K562 (cell line): ENCODE results near the gene KCNJ8. TPM values are rescaled to one million over a fixed set of nuclear protein-coding genes. Genes with fewer than 3 reads are reported as not detected.

Experiments
- ATAC-seq: fragments of 200-7000 bp; cut with Tn5 transposase; 3 replicates; pipeline ENCODE4 v1.9.1; 2020; ENCODE audit warnings: moderate library complexity
- BruUV-seq: library from RNA; stranded (reverse); fragments of 400-500 nt; replicated peaks from 2 replicates; lab custom pipeline; 2021; lab: Mats Ljungman, UMichigan
- CTCF ChIA-PET: fragments of 300-600 bp; formaldehyde crosslinking; extraction: SDS; loops from one replicate; lab custom pipeline; 2021; ENCODE audit warnings: low intra/inter-chr PET ratio; lab: Yijun Ruan, JAX
- POLR2A ChIA-PET: fragments of 300-600, 350-650 bp; sonication (Branson Sonifier 250); formaldehyde crosslinking; extraction: SDS; loops from one replicate; lab custom pipeline; 2021; ENCODE audit warnings: antibody characterized with exemption, inconsistent platforms; lab: Yijun Ruan, JAX
- DNase-seq, 4 experiments: peaks; one replicate each; pipeline versions ENCODE4 v3.0.0 to v3.0.0-alpha.2; 2011 to 2018; ENCODE audit warnings: low spot score in 3 of 4, mixed read lengths in 3 of 4; ENCODE audit errors: extremely low read depth in 1 of 4
- FAIRE-seq: peaks from 2 replicates; lab custom pipeline; 2011; peaks lifted over from hg19 to GRCh38; lab: Jason Lieb, UNC
- H2AFZ ChIP-seq: 2 replicates; pipeline ENCODE4 v1.6.0; 2011; ENCODE audit warnings: low read depth, low read length, control low read depth, inconsistent platforms
- H3K27ac ChIP-seq: fragments of 200-600 bp; 3 replicates; pipeline ENCODE4 v1.8.0; 2011; ENCODE audit warnings: low read depth, mild to moderate bottlenecking, control low read depth, inconsistent platforms, low read length, moderate library complexity, mixed read lengths; ENCODE audit errors: extremely low read depth
- H3K27me3 ChIP-seq, 2 experiments: fragments of 300-600 bp in 1 of 2; 2 replicates in 1 of 2; 3 replicates in 1 of 2; pipeline versions ENCODE4 v1.6.0 to v1.8.0; 2011; ENCODE audit warnings: inconsistent platforms in 2 of 2, low read length in 2 of 2, mild to moderate bottlenecking in 1 of 2, mixed read lengths in 1 of 2, moderate library complexity in 1 of 2; ENCODE audit not compliant: control insufficient read depth in 2 of 2, insufficient read depth in 2 of 2
- H3K36me3 ChIP-seq: fragments of 300-600 bp; 3 replicates; pipeline ENCODE4 v1.8.0; 2011; ENCODE audit warnings: mild to moderate bottlenecking, low read length, inconsistent platforms; ENCODE audit not compliant: control insufficient read depth, insufficient read depth
- H3K4me1 ChIP-seq, 2 experiments: fragments of 200-600 bp in 1 of 2; replicated peaks in 1 of 2; 2 replicates in 1 of 2; 3 replicates in 1 of 2; pipeline versions ENCODE4 v1.5.1 to v1.8.0; 2011; ENCODE audit warnings: inconsistent platforms in 2 of 2, low read length in 2 of 2, mild to moderate bottlenecking in 1 of 2, mixed read lengths in 1 of 2, moderate library complexity in 1 of 2; ENCODE audit not compliant: control insufficient read depth in 2 of 2, insufficient read depth in 2 of 2
- H3K4me2 ChIP-seq: 2 replicates; pipeline ENCODE4 v1.6.1; 2011; ENCODE audit warnings: low read length, control low read depth, inconsistent platforms, mixed read lengths; ENCODE audit not compliant: insufficient read depth
- H3K4me3 ChIP-seq: fragments of 200-600 bp; sonication (generic), shearing (Covaris generic); 2 replicates; pipeline ENCODE4 v1.5.1; 2016; ENCODE audit warnings: control low read depth, inconsistent platforms
- H3K79me2 ChIP-seq: fragments of 200-600 bp; 3 replicates; pipeline ENCODE4 v1.8.0; 2011; ENCODE audit warnings: low read length, inconsistent platforms; ENCODE audit not compliant: control insufficient read depth, insufficient read depth
- H3K9ac ChIP-seq, 2 experiments: 2 replicates each; pipeline versions ENCODE4 v1.6.0 to v1.6.1; 2011; ENCODE audit warnings: low read depth in 2 of 2, low read length in 2 of 2, control low read depth in 1 of 2, inconsistent platforms in 1 of 2, mild to moderate bottlenecking in 1 of 2, mixed read lengths in 1 of 2; ENCODE audit not compliant: insufficient read depth in 1 of 2
- H3K9me1 ChIP-seq: one replicate; pipeline ENCODE4 v1.6.0; 2011; ENCODE audit warnings: inconsistent platforms, mild to moderate bottlenecking, low read length, moderate library complexity; ENCODE audit not compliant: control insufficient read depth, insufficient read depth
- H3K9me3 ChIP-seq: replicated peaks from 2 replicates; pipeline ENCODE4 v1.5.1; 2011; ENCODE audit warnings: low read depth, low read length, inconsistent platforms; ENCODE audit not compliant: control insufficient read depth, insufficient read depth
- H4K20me1 ChIP-seq: replicated peaks from 2 replicates; pipeline ENCODE4 v1.6.1; 2011; ENCODE audit warnings: low read length, inconsistent platforms, mixed read lengths; ENCODE audit not compliant: control insufficient read depth, insufficient read depth
- CBX3 ChIP-seq, 2 experiments: IDR thresholded peaks; 1 replicate in 1 of 2; 2 replicates in 1 of 2; pipeline ENCODE4 v1.6.1; 2012; ENCODE audit warnings: inconsistent platforms in 2 of 2, low read length in 2 of 2, borderline replicate concordance in 1 of 2, control low read depth in 1 of 2
- CEBPB ChIP-seq: fragments of 450-650 bp; IDR thresholded peaks from 2 replicates; pipeline ENCODE4 v1.6.1; 2016; ENCODE audit warnings: missing genetic modification characterization, missing compliant biosample characterization
- HNRNPH1 ChIP-seq: fragments of 200-400 bp; formaldehyde crosslinking; optimal IDR thresholded peaks from 2 replicates; pipeline ENCODE3; 2017; ENCODE audit warnings: low read depth, mild to moderate bottlenecking, low read length, moderate library complexity
- KLF16 ChIP-seq: IDR thresholded peaks from 2 replicates; pipeline ENCODE4 v1.6.1; 2016; ENCODE audit warnings: antibody characterized with exemption
- MAX ChIP-seq: sonication (generic); formaldehyde crosslinking; IDR thresholded peaks from 2 replicates; pipeline ENCODE4 v1.9.0; 2022; ENCODE audit warnings: mild to moderate bottlenecking, missing genetic modification reagents
- MIER1 ChIP-seq: fragments of 450-650 bp; IDR thresholded peaks from 2 replicates; pipeline ENCODE4 v1.6.1; 2016; ENCODE audit warnings: antibody characterized with exemption, mild to moderate bottlenecking, low read depth
- NONO ChIP-seq, 2 experiments: fragments of 200-400 bp in 1 of 2; fragments of 450-650 bp in 1 of 2; formaldehyde crosslinking in 1 of 2; IDR thresholded peaks; 2 replicates each; pipeline ENCODE4 v1.6.1; 2017; ENCODE audit warnings: low read depth in 2 of 2, mild to moderate bottlenecking in 2 of 2, moderate library complexity in 2 of 2, low read length in 1 of 2
- PCBP1 ChIP-seq: fragments of 200-400 bp; formaldehyde crosslinking; IDR thresholded peaks from 2 replicates; pipeline ENCODE4 v1.6.1; 2018; ENCODE audit warnings: mild to moderate bottlenecking, low read depth, low read length; ENCODE audit not compliant: poor library complexity, severe bottlenecking
- POLR2AphosphoS5 ChIP-seq: IDR thresholded peaks from 2 replicates; pipeline ENCODE4 v1.6.1; 2011; ENCODE audit warnings: mild to moderate bottlenecking, low read depth, low read length, moderate library complexity; ENCODE audit not compliant: control insufficient read depth, insufficient read depth
- SLC30A9 ChIP-seq: fragments of 250-450 bp; sonication (Bioruptor Pico); IDR thresholded peaks from 2 replicates; pipeline ENCODE4 v1.8.0; 2022; ENCODE audit warnings: mild to moderate bottlenecking, moderate library complexity
- SNIP1 ChIP-seq: fragments of 450-650 bp; IDR thresholded peaks from 2 replicates; pipeline ENCODE4 v1.7.1; 2017; ENCODE audit warnings: low read depth, mild to moderate bottlenecking
- TSC22D4 ChIP-seq: fragments of 450-650 bp; IDR thresholded peaks from 2 replicates; pipeline ENCODE4 v1.6.1; 2016; ENCODE audit warnings: missing genetic modification characterization, missing biosample characterization, control low read depth
- ZBTB49 ChIP-seq: sonication (generic); formaldehyde crosslinking; IDR thresholded peaks from 2 replicates; pipeline ENCODE4 v1.8.0; 2022; ENCODE audit warnings: missing genetic modification reagents, mild to moderate bottlenecking, borderline replicate concordance
- ZFP36 ChIP-seq: fragments of 150-350 bp; IDR thresholded peaks from 2 replicates; pipeline ENCODE4 v1.6.1; 2018; ENCODE audit warnings: low read length, low read depth; ENCODE audit not compliant: partially characterized antibody
- ZNF124 ChIP-seq: sonication (generic); formaldehyde crosslinking; IDR thresholded peaks from 2 replicates; pipeline ENCODE4 v1.8.1; 2022; ENCODE audit warnings: missing genetic modification reagents
- WGBS: fragments of 100-300 bp; shearing (Covaris generic); methylation state at CpG from one replicate; pipeline ENCODE4 v1.1.6; 2016; ENCODE audit warnings: low coverage, mixed read lengths; ENCODE audit not compliant: insufficient coverage; ENCODE audit errors: missing lambda C conversion rate; 5-methylcytosine and 5-hydroxymethylcytosine counted together
- in situ Hi-C: fragments of 300-500 bp; cut with MboI; formaldehyde crosslinking; loops from 4 replicates; pipeline ENCODE4 v1.15.0; 2018; ENCODE audit warnings: inconsistent platforms, mixed read lengths
- intact Hi-C: fragments of 100-400 bp; cut with micrococcal nuclease; formaldehyde crosslinking; loops from 2 replicates; pipeline ENCODE4 v1.14.2; 2022
- polyA plus RNA-seq, 8 experiments: library from polyadenylated mRNA; depleted of rRNA in 4 of 8; stranded (reverse) in 5 of 8; unstranded in 3 of 8; fragments of >200 nt; fragmentation: Nextera tagmentation in 2 of 8; fragmentation: Illumina TruSeq in 1 of 8; extraction: Ambion mirVana in 2 of 8; extraction: Trizol in 1 of 8; gene quantifications; 2 replicates each; pipeline versions ENCODE4 v1.2.1 to v1.2.3, GENCODE V29; 2011 to 2014; ENCODE audit warnings: inconsistent platforms in 1 of 8, missing spikeins in 1 of 8
- total RNA-seq, 7 experiments: library from RNA; depleted of rRNA in 6 of 7; stranded (reverse); fragments of >200 nt in 6 of 7; fragmentation: Illumina TruSeq in 2 of 7; extraction: Trizol in 2 of 7; gene quantifications; 2 replicates each; pipeline versions ENCODE4 v1.2.1 to v1.2.3, GENCODE V29; 2011 to 2021; ENCODE audit warnings: low replicate concordance in 1 of 7

The KCNJ8 gene
- total and polyA plus RNA-seq, 9 of the 15 experiments (the other 6 are each of a cell fraction or from before 2014, with no cell fraction given): 0.28 to 3.6 (median 1.1) TPM

- Histone ChIP-seq H3K9me1 (no peaks in the 10 kb centered on the region), H3K79me2 (peaks cover 5% of the 10 kb centered on the region; the same call in 2 of the 3 replicates), H3K36me3 (no peaks in the 10 kb centered on the region; the same call in 2 of the 3 replicates), H3K27ac (peak overlapping the region; percentile 78), H3K9me3 (no peaks in the 10 kb centered on the region), H4K20me1 (no peaks in the 10 kb centered on the region), H3K4me1 (peaks cover 0 to 8% of the 10 kb centered on the region in 2 experiments; a peak in 3 of 5 replicates), H3K27me3 (no peaks in the 10 kb centered on the region; a peak in 1 of 5 replicates), H2AFZ (peak overlapping the region; percentile 61; the same call in 1 of the 2 replicates), H3K4me3 (no peak overlapping the region), H3K9ac (peak overlapping the region in 1 of 2 experiments; percentile 63; a peak in 1 of 4 replicates), H3K4me2 (no peak overlapping the region; the same call in 1 of the 2 replicates)
- ChIA-PET POLR2A (interaction anchor here (0.7 kb wide), 1 partner anchor 391 kb away, joined by 3 read pairs; no protein-coding TSS in a partner anchor), CTCF (no interaction called here)
- 35% methylated on average over 3 of the region's 3 CpGs for WGBS
- ATAC-seq (no peak), FAIRE-seq (no peak), DNase-seq (no peak)
- no TSS peak for BruUV-seq
- in situ Hi-C loops: no loop called here
- intact Hi-C loops: no loop called here
- TF ChIP-seq NONO (IDR thresholded peaks at IDR 0.05; ENCODE audit: low read depth in 2 of 2, low read length in 1 of 2): no peak
- no peak for TF ChIP-seq ZBTB49
- TF ChIP-seq ZNF124 (CRISPR knock-in tag): no peak
- TF ChIP-seq KLF16: no peak
- TF ChIP-seq MAX: no peak
- TF ChIP-seq SLC30A9 (CRISPR knock-in tag): no peak
- TF ChIP-seq SNIP1: no peak
- TF ChIP-seq ZFP36: no peak
- TF ChIP-seq CEBPB (tag): no peak
- TF ChIP-seq MIER1: no peak
- no peak for TF ChIP-seq CBX3 (IDR thresholded peaks at IDR 0.05; ENCODE audit: borderline replicate concordance in 1 of 2, low read length in 2 of 2)
- no peak for TF ChIP-seq HNRNPH1
- TF ChIP-seq PCBP1: no peak
- no peak for TF ChIP-seq POLR2AphosphoS5
- TF ChIP-seq TSC22D4: no peak
These were observed 1.7 kb upstream of the KCNJ8 start for GRCh38 chr12:21776175-21776574.
